NCI-H2081 treated with DMSO at 0.1 percent for 48 hours (cell line): ENCODE measurements around the gene TASP1.
"Not testable (repeated sequence)": the region's sequence is repeated elsewhere in the genome, so short reads cannot be mapped to it uniquely, and the experiment has no call there.

Source experiments
- DNase-seq: peaks from one replicate; lab custom pipeline; 2025; lab: John Stamatoyannopoulos, UW

The TASP1 gene

DNA sequence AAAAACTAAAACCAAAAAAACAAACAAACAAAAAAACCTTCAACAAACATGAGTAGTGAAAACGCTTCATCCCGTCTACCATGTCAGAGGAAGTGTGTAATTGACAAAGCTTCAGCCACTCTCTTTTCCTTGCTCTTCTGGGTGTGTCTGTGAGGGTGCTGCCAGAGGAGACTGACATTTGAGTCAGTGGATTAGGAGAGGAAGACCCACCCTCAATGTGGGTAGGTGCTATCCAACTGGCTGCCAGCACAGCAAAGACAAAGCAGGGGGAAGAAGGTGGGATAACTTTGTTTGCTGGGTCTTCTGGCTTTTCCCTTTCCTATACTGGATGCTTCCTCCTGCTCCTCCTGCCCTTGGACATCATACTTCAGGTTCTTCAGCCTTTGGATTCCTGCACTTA is 145.6 kb downstream of the TASP1 start:
- no peak for DNase-seq

DNA sequence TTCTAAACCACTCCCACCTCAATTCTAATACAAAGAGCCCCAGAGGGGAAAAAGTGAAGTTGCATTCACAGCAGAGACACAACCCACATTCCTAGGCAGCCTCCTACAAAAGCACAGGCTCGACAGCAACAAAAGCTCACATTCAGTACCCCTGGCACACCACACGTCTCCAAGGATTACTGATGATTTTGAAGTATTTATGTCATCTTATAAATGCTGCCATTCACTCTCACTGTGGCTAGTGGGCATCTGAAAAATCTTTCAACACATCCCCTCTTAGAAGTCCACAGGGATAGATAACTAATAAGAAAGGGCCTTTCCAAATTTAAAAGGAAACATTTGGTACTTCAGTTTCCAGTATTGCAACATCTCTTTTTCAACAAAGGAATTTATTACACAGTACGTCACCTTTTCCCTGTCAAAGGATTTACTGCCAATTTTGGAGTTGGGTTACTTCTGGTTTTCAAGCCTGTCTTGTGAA is 146.7 kb downstream of the TASP1 start:
- no peak for DNase-seq

DNA sequence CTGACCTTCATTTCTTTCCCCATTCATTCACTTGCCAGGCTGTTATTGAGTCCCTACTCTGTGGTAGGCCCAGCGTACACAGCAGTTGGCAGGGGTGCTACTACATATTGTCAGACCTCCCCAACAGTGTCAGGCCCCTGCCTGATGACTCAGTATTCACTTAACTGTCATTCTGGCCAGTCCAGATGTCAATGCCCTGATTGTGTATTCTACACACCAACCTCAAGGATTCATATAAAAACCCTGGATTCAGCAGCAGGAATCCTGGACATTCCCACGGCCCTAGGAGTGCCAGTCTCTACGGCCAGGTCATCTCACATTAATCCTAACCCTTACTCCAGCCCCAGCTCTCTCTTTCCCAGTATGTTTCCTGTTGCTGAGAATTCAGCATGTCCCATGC is 151.5 kb downstream of the TASP1 start:
- DNase-seq: no peak

DNA sequence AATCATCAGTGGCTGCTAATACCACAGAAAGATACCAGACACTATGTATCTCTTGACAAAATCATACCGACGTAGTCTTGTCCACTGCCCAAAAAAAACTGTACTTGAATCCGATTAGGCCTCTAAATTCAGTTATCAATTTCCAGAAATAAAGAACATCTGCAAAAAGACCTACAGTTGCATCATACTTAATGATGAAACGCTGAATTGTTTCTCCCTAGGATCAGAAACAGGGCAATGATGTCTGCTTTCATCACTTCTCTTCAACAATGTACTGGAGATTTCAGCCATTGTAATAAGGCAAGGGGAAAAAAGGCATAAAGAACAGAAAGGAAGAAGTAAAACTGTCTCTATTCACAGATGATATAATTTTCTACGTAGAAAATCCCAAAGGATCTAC is 152.0 kb downstream of the TASP1 start:
- no peak for DNase-seq

DNA sequence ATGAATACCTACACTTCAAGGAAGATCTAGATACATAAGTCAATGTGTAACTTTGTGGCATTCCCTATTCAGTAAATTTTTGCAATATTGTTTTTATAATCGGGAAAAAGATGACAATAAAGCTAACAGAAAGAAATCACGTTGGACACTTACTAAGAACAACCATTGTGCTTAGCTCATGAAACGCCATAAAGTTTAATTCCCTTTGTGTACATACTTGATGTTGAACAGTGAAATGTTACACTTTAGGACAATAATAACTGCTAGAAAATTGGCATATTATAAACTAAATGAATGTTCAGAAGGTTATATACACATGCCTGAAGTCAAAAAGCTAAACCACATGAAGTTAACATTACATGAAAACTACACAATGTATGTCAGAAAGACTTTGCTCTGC is 153.2 kb downstream of the TASP1 start:
- no peak for DNase-seq

DNA sequence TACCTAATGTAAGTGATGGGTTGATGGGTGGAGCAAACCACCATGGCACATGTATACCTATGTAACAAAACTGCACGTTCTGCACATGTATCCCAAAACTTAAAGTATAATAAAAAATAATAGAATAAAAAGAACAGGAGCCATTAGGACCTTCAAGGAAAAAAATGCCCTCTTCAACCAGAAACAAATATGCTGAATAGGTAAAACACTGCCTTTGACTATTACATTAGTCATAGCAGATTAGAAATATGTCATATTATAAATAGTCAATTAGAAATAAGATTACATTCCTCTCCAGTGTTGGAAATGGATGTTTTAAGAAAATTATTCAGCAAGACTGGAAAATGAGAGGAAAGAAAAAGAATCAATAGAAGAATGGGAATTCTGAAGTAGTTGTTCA is 153.7 kb downstream of the TASP1 start:
- DNase-seq: not testable (repeated sequence)

DNA sequence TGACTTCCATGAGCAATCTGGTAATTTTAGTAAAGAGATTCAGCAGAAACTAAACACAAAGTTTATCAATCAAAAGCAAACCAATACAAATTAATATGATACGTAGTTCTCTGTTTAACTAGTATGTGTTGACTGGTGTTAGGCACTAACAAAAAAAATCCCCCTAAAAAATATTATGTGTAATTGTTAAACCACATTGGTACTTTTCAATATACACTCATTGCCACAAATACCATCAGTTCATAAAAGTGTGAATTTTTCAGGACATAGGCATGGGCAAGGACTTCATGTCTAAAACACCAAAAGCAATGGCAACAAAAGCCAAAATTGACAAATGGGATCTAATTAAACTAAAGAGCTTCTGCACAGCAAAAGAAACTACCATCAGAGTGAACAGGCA is 155.3 kb downstream of the TASP1 start:
- DNase-seq: not testable (repeated sequence)

DNA sequence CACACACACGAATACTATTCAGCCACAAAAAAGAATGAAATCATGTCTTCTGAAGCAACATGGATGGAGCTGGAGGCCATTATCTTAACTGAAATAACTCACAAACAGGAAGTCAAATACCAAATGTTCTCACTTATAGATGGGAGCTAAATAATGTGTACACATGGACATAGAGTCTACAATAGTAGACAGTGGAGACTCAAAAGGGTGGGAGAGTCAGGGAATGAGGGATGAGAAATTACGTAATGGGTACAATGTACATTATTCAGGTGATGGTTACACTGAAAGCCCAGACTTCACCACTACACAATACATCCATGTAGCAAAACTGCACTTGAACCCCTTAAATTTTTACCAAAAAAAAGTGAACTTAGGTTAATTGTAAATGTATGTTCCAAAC is 160.4 kb downstream of the TASP1 start:
- DNase-seq: no peak

DNA sequence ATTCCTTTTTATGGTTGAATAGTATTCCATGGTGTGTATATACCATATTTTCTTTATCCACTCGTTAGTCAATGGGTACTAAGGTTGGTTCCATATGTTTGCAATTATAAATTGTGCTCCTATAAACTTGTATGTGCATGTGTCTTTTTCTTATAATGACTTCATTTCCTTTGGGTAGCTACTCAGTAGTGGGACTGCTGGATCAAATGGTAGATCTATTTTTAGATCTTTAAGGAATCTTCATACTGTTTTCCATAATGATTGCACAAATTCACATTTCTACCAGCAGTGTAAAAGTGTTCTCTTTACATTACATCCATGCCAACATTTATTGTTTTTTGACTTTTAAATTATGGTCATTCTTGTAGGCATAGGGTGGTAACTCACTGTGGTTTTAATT is 164.3 kb downstream of the TASP1 start:
- no peak for DNase-seq

DNA sequence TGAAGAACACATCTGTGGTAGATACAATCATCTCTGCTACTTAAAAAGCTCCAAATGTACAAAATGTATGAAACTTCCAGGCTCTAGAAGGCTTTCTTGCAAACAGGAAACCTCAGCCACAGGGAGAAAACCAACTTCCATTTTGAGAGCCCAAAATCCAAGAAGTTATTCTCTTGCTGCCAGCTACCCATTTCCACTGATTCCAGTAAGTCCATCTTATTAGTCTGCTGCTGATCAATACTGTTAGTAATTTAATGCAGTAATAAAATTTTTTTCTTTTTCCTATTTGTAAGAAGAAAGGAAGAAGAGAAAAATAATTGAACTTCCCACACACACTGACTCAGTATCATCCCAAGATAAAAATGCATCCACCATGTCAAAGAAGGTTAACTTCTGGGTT is 169.5 kb downstream of the TASP1 start:
- DNase-seq: no peak

DNA sequence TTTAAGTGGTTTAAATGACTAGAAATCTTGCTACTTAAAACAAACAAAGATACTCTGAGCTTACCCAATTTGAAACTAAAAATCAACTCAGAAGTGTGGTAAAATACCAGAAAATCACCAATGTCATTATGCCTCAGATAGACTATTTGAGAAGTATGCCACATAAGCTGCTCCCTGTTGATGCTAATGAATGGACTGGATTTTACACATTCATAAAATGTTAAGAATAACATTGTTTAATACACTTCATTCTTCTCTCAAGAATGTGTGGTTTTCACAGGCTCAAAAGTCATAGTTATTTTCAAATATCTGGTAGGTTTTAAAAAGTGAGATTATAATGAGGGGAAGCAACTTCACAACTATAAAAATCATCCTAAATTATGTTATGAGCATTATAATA is 170.6 kb downstream of the TASP1 start:
- DNase-seq: no peak

DNA sequence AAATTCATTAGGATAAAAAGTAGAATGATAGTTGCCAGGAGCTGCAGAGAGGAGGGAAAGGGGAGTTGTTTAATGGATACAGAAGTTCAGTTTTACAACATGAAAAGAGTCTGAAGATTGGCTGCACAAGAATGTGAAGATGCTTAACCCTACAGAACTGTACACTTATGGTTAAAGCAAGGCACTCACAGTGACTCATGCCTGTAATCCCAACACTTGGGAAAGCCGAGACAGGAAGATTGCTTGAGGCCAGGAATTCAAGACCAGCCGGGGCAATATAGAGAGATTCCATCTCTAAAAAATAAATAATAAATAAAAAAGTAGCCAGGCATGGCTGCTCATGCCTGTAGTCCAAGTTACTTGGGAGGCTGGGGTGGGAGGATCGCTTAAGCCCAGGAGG is 174.0 kb downstream of the TASP1 start:
- DNase-seq: no peak

DNA sequence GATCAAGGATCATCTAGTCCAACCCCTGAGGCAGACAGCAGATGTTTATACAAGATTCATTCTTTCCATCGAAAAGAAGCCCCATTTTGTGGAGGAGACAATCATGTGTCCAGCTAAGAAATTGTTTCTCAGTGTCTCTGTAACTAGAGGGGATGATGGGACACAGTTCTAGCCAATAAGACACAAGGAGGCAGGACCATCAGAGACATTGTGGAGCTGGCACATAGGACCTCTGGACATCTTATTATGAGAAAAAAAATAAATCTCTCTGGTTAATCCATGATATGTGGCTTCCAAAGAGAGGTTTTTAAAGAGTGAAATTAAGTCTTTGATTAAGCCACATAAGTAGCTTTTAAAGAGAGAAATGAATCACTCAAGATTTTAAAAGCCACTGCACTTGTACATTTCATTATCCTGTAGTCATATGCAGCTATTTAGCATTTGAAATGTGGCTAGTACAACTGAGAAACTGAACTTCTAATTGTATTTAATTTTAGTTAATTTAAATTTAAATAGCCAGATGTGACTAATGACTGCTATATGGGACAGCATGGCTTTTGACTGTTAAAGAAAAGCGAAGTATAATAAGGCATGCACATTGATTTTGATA is 176.8 kb downstream of the TASP1 start:
- no peak for DNase-seq

DNA sequence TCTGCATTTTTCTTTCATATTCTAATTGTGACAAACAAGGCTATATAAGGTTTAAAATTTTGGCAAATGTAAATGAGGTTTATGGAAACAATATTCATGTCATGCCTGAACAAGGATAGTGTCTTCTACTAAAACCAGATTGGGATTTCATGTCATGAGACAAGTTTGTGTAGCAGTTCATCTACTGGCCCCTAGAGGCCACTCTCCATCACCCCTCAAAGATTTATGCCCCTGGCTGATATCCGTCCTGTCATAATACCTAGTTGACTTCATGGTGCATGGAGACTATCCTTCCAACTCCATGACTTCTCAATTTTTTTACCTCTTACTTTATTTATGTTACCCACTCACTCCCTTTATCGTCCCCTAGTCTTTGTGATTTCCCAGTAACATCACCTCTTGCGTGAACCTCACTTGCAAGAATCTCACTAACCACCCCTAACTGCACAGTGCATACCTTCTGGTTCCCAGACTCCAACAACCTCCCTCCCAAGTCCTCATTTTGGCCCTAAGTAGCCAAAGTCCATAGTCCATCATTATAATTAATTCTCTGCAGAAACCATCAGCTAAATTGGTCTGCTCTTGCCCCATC is 179.8 kb downstream of the TASP1 start:
- no peak for DNase-seq

DNA sequence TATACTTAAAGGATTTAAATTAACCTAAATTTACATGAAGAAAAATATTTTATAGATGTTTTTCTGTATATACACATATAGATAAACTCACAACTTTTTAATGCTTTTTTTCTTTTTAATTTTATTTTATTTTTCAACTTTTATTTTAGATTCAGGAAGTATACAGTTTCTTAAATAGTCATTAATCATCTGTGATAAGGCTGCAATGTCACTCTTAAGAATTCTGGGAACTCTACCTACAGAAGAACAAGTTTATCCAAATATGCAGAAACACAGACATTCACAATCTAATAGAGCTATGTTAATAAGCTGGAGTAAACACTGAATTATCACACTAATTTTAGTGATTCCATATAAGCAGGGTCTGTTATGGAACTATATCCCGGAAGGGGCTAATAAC is 181.2 kb downstream of the TASP1 start:
- DNase-seq: no peak

DNA sequence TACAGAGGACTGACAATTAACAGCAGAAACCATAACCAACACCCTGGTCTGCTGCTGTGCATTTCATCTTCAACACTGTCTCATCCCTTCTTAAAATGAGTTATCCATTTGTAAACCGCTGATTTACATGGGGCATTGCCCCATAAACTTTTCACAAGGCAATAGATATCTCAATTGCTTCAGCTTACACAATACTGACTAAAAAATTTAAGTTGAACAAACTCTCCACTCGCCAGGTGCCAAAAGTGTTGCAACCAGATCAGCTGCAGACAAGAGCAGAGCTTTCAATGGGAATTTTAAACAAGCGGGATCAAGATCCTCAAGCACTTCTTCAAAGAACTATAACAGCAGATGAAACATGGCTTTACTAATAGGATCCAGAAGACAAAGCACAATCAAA is 183.0 kb downstream of the TASP1 start:
- no peak for DNase-seq

DNA sequence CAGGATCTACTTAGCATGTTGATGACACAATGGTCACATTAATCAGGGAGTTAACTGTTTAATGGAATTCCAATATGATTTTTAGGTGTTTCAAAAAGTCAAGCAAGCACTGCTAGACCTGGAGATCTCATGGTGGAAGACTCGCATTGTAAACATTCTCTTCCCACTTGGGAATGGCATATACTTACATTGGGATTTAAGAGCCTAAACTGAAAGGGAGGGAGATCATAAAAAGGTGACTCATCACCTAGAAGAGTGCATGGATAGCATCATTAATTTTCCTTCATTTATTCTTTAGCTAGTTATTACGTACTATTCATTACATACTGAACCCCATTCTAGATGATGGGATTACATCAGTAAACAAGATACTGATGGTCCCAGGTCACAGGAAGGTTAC is 185.4 kb downstream of the TASP1 start:
- no peak for DNase-seq

DNA sequence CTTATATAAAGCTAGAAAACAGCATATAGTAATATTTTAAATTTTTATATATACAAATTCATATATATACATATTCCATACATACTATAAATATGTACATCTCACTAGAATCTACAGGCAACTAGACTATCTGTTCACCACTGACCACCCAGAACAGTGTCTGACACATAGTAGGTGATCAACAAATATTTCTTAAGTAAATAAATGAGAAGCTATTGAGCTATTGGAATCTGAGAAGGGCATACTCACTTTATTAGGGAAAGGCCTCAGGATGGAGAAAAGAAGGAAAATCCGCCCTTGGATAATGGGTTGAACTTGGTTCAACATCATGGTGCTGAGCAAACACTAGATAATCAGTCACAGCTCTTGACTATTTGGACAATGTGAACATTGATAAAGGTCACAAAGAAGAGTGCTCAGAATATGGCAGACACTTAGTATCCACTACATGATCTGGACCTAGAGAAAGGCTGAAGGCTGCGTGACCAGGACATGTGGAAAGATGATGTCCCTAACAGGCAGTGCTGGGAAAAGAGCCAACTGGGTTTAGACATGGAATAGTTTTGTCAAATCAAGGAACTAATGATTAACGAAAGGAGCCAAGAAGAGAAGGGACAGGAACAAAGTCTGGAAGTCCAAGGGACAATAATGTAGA is 186.1 kb downstream of the TASP1 start:
- DNase-seq: no peak

DNA sequence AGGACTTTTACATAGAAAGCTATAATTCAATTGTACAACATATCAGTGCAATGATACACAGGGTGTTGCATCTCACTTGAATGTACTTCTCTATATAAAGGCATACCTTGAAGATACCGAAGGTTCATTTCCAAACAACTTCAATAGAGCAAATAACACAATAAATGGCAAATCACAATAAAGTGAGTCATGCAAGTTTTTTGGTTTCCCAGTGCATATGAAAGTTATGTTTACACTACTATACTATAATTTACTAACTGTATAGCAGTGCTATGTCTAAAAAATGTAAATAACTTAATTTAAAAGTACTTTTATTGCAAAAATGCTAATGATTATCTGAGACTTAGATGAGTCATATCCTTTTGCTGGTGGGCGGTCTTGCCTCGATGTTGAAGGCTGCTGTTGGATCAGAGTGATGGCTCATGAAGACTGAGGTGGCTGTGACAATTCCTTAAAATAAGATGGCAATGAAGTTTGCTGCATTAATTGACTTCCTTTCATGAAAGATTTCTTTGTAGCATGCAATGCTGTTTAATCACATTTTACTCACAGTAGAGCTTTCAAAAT is 188.8 kb downstream of the TASP1 start:
- DNase-seq: no peak

DNA sequence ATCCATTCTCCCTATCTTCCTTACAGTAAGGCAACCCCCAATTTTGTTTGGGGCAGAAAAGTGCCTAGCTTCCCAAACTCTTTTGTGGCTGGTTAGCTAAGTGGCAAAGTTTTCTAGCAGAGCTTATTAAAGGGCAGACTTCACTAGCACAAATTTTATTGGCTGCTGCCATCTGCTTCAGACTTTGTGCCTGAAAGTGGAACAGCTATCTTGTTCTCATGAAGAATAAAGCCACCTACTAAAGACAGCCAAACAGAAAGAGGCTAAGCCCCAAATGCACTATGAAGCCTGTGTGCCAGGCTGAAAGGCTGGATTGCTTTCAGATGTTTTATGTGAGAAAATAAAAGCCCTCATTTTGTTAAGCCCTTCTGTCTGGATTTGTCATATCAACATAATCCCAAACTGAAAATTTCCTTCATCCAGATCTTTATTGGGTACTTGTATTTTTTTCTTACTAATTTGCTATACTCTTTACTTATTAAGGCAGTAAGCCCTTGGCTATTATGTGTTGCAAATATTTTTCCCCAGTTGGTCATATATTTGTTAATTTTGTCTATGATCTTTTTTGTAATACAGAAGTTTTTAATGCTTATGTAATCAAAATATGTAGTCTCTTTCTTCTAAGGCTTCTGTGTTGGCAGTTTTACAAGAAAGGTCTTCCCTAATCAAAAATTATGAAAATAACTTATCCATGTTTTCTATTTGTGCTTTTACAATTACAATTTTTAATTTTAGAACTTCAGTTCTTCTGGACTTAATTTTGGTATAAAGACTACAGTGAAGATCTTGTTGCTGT is 191.1 kb downstream of the TASP1 start:
- no peak for DNase-seq

DNA sequence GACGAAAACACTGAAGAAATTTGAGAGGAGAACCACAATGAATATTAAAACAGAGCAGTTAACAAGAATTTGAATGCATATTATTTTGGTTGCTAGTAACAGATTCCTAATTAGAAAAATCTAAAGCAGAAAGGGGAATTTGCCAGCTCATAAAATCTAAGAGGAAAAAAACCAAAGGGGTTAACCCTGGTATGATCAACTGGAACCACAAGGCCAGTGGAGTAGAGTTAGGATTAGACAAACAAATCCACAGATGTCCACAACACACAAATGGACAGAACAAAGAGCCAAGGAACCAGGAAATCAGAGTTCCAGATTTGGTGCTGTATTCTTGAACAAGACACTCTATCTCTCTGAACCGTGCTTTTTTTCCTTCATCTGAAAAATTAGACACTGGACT is 195.0 kb downstream of the TASP1 start:
- DNase-seq: no peak

DNA sequence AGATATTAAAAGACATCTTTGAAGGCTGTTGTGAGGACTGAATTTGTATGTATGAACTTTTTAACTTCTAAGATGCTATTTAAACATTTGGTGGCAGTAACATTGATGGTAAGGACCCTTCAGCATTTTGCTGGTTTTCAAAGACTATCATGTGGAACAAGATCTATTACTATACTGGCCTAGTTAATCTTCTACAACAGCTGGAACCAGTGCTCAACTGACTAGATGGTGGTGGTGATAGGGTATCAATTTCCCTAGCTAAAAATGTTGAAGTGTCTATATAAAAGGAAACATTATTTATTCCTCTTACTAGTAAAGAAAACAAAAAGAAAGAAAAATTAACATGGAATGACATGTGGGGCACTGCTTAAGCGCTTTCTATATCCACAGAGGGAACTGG is 195.7 kb downstream of the TASP1 start:
- no peak for DNase-seq

DNA sequence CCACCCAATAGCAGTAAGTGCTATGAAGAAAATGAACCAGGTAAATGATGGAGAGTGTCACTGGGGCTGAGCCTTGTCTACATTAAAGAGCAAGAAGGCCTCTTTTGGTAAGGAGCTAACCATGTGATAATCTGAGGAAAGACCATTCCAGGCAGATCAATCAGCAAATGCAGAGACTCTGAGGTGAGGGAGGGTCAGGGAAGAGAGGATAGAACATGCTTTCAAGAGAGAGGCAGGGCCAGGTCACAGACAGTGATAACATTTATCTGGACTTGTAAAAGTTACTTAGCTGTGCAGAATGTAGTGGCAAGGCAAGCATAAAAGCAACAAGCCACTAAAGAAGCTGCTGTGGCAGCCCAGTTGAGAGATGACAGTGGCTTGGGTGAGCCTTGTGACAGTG is 197.3 kb downstream of the TASP1 start:
- no peak for DNase-seq
